RPMI7951 (cell line): ENCODE data around the gene PDCD1LG2. TPM values are rescaled to one million over a fixed set of nuclear protein-coding genes. Genes with fewer than 3 reads are reported as not detected.
"Not testable (repeated sequence)": the region's sequence is repeated elsewhere in the genome, so short reads cannot be mapped to it uniquely, and the experiment has no call there.

Experiments used
- DNase-seq: peaks from one replicate; pipeline ENCODE4 v3.0.0-alpha.2; 2012; ENCODE audit warnings: low read depth
- total RNA-seq: library from RNA; depleted of rRNA; stranded (reverse); fragments of >200 nt; shearing (Covaris generic); gene quantifications from 2 replicates; pipeline ENCODE4 v1.2.3, GENCODE V29; 2014; rRNA removed

The PDCD1LG2 gene
- 10.7 and 16.2 TPM in 2 replicates for total RNA-seq

- DNase-seq: peak; percentile 74
These were observed at the start of gene PDCD1LG2 for GRCh38 chr9:5510360-5510931. Gene PDCD1LG2 (plus strand): TSS chr9:5510531. CDS start chr9:5522547, 12,016 bp downstream.

- DNase-seq: not testable (repeated sequence)
These were observed 45.5 kb upstream of the PDCD1LG2 start for GRCh38 chr9:5464831-5465330.

GRCh38 chr9:5466005-5466404 lies 44.3 kb upstream of the PDCD1LG2 start:
- DNase-seq: no peak

DNA sequence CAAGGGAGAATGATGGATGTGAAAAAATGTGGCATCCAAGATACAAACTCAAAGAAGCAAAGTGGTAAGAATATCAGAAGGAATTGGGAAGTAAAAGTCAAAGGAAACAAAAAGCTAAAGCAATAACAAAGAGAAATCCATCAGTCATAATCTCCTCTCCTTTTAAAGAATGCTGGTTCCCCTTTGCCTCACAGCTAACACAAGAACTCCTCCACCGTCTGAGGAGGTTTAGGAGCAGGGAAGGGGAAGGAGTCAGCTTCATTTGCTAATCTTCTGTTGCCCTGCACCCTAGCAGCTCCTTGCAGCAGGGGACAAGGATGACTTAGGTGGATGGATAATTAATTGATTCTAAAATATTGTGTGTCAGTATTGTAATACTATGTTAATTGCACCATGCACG lies 43.6 kb upstream of the PDCD1LG2 start:
- no peak for DNase-seq

- DNase-seq: no peak
These were observed 41.5 kb upstream of the PDCD1LG2 start for GRCh38 chr9:5468850-5469249.

DNA sequence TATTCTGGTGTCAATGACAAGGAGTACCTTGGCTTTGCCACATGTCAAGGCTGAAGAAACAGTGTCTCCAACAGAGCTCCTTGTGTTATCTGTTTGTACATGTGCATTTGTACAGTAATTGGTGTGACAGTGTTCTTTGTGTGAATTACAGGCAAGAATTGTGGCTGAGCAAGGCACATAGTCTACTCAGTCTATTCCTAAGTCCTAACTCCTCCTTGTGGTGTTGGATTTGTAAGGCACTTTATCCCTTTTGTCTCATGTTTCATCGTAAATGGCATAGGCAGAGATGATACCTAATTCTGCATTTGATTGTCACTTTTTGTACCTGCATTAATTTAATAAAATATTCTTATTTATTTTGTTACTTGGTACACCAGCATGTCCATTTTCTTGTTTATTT lies 40.2 kb upstream of the PDCD1LG2 start:
- DNase-seq: no peak

- DNase-seq: no peak
These were observed 39.5 kb upstream of the PDCD1LG2 start for GRCh38 chr9:5470816-5471215.

DNA sequence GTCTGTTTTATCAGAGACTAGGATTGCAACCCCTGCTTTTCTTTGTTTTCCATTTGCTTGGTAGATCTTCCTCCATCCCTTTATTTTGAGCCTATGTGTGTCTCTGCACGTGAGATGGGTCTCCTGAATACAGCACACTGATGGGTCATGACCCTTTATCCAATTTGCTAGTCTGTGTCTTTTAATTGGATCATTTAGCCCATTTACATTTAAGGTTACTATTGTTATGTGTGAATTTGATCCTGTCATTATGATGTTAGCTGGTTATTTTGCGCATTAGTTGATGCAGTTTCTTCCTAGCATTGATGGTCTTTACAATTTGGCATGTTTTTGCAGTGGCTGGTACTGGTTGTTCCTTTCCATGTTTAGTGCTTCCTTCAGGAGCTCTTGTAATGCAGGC lies 34.7 kb upstream of the PDCD1LG2 start:
- DNase-seq: not testable (repeated sequence)

GRCh38 chr9:5478206-5478605 lies 32.1 kb upstream of the PDCD1LG2 start:
- DNase-seq: no peak

DNA sequence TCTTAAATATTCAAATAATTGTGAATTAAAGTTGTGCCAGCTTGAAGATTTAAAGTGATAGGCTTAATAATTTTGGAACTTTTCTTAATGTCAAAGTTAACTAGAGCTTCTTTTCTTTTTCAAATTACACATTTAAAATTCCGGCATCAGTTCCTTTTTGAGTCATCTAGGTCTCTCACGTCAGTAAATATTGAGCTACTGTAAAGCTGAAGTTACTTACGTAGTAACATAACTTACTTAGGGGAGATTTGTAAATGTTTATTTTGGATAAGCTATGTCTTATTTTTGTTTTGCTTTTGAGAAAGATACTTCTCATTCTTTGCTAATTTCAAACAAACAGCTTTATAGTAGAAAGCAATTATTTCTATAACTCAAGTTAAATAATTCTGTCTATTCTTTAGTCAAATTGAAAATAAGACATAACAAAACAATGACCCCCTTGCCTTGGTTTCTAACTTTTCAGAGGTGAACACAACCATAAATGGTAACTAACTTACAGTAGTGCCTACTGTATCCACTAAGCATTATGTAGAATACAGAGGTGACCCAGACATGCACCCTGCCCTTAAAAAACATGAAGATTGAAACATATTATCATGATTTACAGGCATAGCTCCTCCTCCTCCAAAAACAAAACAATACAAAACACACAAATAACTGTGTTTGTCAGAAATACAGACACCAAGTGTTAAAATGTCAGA lies 30.2 kb upstream of the PDCD1LG2 start:
- DNase-seq: no peak

DNA sequence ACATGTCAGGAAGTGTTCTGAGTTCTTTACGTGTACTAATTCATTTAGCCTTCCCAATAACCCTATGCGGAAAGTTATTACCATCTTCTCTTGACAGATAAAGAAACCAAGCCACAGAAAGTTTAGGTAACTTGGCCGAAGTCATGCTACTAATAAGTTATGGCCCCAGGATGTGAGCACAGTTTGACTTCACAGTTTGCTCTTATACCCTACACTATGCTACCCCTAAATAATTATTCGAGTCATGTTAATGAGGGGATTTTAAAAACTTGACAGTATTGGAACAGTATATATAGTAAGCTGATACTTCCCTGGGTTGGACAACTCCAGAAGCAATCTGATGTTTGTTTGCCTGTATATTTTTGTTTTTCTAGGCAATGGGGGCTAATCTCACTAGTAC lies 29.4 kb upstream of the PDCD1LG2 start:
- DNase-seq: no peak

DNA sequence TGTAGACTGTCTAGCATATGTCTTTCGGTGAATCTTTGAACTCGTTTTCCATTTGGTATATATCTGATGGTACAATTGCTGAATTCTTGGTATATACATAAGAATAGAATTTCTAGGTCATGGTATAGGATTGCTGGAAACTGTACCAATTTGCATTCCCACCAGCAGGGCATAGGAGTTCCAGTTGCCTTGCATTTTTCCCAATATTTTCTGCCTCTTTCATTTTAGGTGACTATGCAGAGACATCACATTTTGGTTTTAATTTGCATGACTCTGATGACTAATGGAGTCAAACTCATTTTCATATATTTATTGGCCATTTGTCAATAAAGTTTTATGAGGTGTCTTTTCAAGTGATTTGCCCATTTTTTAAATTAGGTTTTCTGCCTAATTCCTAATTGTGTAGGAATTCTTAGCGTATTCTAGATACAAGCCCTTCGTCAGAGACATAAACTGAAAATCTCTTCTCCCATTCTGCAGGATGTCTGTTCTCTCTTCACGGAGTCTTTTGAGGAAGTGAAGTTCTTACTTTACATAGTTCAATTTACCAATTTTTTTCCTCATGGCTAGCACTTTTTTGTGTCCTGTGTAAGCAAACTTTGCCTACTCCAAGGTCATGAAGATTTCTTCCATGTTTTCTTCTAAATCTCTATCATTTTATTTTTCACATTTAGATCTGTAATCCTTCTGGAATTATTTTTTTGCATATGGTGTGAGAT lies 28.9 kb upstream of the PDCD1LG2 start:
- DNase-seq: no peak

DNA sequence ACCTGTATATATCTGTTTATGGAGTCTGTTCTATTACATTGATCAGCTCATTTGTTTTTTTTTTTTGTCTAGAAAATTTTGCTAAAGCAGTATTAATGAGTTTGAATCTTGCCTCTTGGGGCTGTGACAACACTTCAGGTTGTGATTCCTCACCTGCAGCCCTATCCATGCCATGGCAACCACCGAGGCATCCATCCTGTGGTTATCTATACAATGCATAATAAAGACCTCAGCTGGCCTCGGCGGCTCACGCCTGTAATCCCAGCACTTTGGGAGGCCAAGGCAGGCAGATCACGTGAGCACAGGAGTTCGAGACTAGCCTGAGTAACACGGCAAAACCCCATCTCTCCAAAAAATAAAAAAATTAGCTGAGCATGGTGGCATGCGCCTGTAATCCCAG lies 28.1 kb upstream of the PDCD1LG2 start:
- DNase-seq: no peak

DNA sequence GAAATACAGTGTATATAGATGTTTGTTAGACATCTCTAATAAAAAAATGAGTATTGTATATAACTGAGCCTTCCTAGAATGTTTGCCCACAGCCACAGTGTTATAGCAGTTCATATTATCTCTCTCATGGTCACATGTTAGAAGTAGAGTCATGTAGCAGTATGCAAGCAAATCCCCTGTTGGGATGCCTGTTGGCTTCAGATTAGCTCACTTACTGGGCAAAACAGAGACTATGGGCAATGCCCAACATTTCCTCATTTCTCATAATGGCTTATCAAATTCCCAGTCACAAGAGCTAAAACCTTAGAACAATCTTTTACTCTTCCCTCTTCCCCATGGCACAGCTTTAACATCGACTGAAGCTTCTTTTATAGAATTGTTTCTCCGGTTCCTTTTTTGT lies 27.0 kb upstream of the PDCD1LG2 start:
- no peak for DNase-seq

GRCh38 chr9:5485378-5486085 lies 24.8 kb upstream of the PDCD1LG2 start:
- no peak for DNase-seq

- no peak for DNase-seq
These were observed 23.3 kb upstream of the PDCD1LG2 start for GRCh38 chr9:5486988-5487387.

- DNase-seq: no peak
These were observed 21.9 kb upstream of the PDCD1LG2 start for GRCh38 chr9:5488221-5489008.

DNA sequence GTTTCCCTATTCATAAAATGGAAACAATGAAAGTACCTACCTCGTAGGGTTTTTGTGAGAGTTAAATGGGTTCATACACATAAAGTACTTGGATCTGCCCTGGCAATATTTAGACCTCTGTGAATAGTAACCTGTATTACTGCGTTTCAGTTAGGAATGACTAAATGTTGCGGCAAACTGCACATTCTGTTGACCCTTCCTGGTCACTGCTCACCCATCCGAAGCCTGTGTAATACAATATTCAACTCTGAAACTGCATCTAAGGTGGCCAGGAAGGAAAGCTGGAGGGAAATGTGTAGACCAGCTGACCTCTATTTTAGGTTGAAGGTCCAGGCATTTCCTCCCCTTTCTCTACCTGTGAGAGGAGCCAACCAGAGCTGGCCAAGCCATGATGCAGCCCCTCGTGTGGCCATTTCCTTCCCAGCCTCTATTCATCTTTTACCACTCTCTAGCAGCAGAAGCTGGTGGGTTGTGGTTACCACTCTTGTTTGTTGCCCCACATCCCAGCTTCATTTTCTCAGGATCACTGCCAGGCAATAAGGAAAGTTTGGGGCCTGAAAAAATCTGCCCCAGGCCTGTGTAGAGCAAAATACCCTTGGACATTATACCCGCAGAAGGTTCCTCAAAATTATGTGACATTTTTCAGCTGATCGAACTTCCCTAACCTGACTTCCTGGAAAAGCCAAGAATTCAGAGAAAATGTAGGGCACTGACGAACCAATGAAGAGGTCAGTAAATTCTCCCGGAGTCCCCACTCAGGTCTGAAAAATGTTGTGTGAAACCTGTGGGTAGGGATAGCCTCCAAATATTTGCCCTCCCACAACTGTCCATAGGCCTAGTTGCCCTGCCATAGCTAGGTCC lies 20.5 kb upstream of the PDCD1LG2 start:
- DNase-seq: no peak

GRCh38 chr9:5492965-5493678 lies 17.2 kb upstream of the PDCD1LG2 start:
- DNase-seq: no peak
